Transverse colon (tissue), 4 donors: ENCODE results near the gene TFCP2L1. TPM values are rescaled to one million over a fixed set of nuclear protein-coding genes. Genes with fewer than 3 reads are reported as not detected.

ENCODE experiments used
- DNase-seq: peaks from one replicate; pipeline ENCODE4 v3.0.0-alpha.2; 2019
- H3K27ac ChIP-seq, 4 donors: fragments of 200-600 bp; sonication (generic); 2 replicates each; pipeline ENCODE4 v1.5.1; 2016 to 2018; ENCODE audit warnings: inconsistent platforms in 4 of 4
- H3K27me3 ChIP-seq: fragments of 200-600 bp; sonication (generic); 2 replicates; pipeline ENCODE4 v1.5.1; 2017; ENCODE audit warnings: inconsistent platforms
- H3K36me3 ChIP-seq, 4 donors: fragments of 200-600 bp; sonication (generic); 2 replicates each; pipeline ENCODE4 v1.5.1; 2017 to 2019; ENCODE audit warnings: inconsistent platforms in 4 of 4
- H3K4me1 ChIP-seq, 4 donors: fragments of 200-600 bp; sonication (generic); 2 replicates each; pipeline ENCODE4 v1.5.1; 2017 to 2020; ENCODE audit warnings: inconsistent platforms in 4 of 4
- H3K4me3 ChIP-seq, 4 donors: fragments of 200-600 bp; sonication (generic); 1 replicate in 1 of 4; 2 replicates in 3 of 4; pipeline versions ENCODE4 v1.5.1 to v1.6.1; 2017 to 2019; ENCODE audit warnings: inconsistent platforms in 4 of 4
- H3K9me3 ChIP-seq, 2 donors: fragments of 200-600 bp; sonication (generic); 2 replicates each; pipeline ENCODE4 v1.5.1; 2017 to 2019; ENCODE audit warnings: inconsistent platforms in 2 of 2
- EP300 ChIP-seq: sonication (generic); formaldehyde crosslinking; IDR thresholded peaks from one replicate; pipeline ENCODE4 v1.6.1; 2017; ENCODE audit warnings: antibody characterized with exemption, low read depth
- POLR2A ChIP-seq: fragments of 450-650 bp; IDR thresholded peaks from one replicate; pipeline ENCODE4 v1.6.1; 2016; ENCODE audit warnings: antibody characterized with exemption, mild to moderate bottlenecking, moderate library complexity
- POLR2AphosphoS5 ChIP-seq, 3 donors: sonication (generic); formaldehyde crosslinking; IDR thresholded peaks; one replicate each; pipeline ENCODE4 v1.6.1; 2016; ENCODE audit warnings: antibody characterized with exemption in 3 of 3
- WGBS, 2 donors: methylation state at CpG; one replicate each; pipeline ENCODE4 v1.1.5; 2018; ENCODE audit warnings: low coverage in 1 of 2; 5-methylcytosine and 5-hydroxymethylcytosine counted together
- in situ Hi-C, 4 donors: fragments of 200-750 bp; cut with MboI; loops; one replicate each; pipeline versions ENCODE4 v1.15.0 to v1.15.1; 2017; ENCODE audit warnings: low sequenced_read_pairs in 3 of 4, low pct_ligation_motif_present in 1 of 4, low pct_unique_long_range_greater_than_20kb in 1 of 4
- intact Hi-C: fragments of 100-400 bp; cut with DNase I; formaldehyde crosslinking; loops from one replicate; pipeline ENCODE4 v1.15.1; 2023; ENCODE audit warnings: low total_unique reads
- total RNA-seq, 4 donors: library from RNA; depleted of rRNA; stranded (reverse); fragments of >200 nt; gene quantifications; one replicate each; pipeline ENCODE4 v1.1.0, GENCODE V29; 2016
- TF ChIP-seq, protein P1 (sequence below), 5 experiments: fragments of 200-600 bp in 3 of 5; fragments of 450-650 bp in 2 of 5; sonication (generic) in 3 of 5; IDR thresholded peaks; 1 replicate in 2 of 5; 2 replicates in 3 of 5; pipeline ENCODE4 v1.5.1; 2016 to 2017; ENCODE audit warnings: antibody characterized with exemption in 5 of 5, inconsistent platforms in 3 of 5, mild to moderate bottlenecking in 2 of 5, moderate library complexity in 1 of 5

The TFCP2L1 gene
- total RNA-seq, 4 donors from 2014 or later = 52.7 to 167 (median 146) TPM

GRCh38 chr2:121281107-121281506 is 3.9 kb downstream of the TFCP2L1 start:
- H3K9me3 ChIP-seq = no peaks in the 10 kb centered on the region
- in situ Hi-C loops = no loop called here
- H3K4me3 ChIP-seq = no peak overlapping the region
- DNase-seq = no peak
- no peaks in the 10 kb centered on the region for H3K36me3 ChIP-seq
- TF ChIP-seq, protein P1, sequence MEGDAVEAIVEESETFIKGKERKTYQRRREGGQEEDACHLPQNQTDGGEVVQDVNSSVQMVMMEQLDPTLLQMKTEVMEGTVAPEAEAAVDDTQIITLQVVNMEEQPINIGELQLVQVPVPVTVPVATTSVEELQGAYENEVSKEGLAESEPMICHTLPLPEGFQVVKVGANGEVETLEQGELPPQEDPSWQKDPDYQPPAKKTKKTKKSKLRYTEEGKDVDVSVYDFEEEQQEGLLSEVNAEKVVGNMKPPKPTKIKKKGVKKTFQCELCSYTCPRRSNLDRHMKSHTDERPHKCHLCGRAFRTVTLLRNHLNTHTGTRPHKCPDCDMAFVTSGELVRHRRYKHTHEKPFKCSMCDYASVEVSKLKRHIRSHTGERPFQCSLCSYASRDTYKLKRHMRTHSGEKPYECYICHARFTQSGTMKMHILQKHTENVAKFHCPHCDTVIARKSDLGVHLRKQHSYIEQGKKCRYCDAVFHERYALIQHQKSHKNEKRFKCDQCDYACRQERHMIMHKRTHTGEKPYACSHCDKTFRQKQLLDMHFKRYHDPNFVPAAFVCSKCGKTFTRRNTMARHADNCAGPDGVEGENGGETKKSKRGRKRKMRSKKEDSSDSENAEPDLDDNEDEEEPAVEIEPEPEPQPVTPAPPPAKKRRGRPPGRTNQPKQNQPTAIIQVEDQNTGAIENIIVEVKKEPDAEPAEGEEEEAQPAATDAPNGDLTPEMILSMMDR (IDR thresholded peaks at IDR 0.05) = no peak
- TF ChIP-seq EP300 = no peak
- TF ChIP-seq POLR2A = no peak
- peak in 1 of 3 donors; percentile 50 for TF ChIP-seq POLR2AphosphoS5 (IDR thresholded peaks at IDR 0.05)
- intact Hi-C loops = no loop called here
- H3K27me3 ChIP-seq = peaks cover 34% of the 10 kb centered on the region
- no peak overlapping the region for H3K27ac ChIP-seq
- peaks cover 0 to 35% (median 15%) of the 10 kb centered on the region in 4 donors for H3K4me1 ChIP-seq
- WGBS, 2 donors = 85% methylated on average over 19 of the region's 19 CpGs; no CpG with 5 or more reads in 1 of the 2 donors

GRCh38 chr2:121279476-121280220 is 5.4 kb downstream of the TFCP2L1 start:
- no peaks in the 10 kb centered on the region for H3K9me3 ChIP-seq
- 80 to 90% methylated on average over 1 to 10 of the region's 10 CpGs for WGBS, 2 donors
- in situ Hi-C loops = no loop called here
- H3K4me1 ChIP-seq = peaks cover 0 to 27% (median 8%) of the 10 kb centered on the region in 4 donors
- intact Hi-C loops = no loop called here
- H3K27ac ChIP-seq = no peak overlapping the region
- TF ChIP-seq POLR2A (no peak), POLR2AphosphoS5 (IDR thresholded peaks at IDR 0.05) (no peak), EP300 (no peak)
- TF ChIP-seq, protein P1 (IDR thresholded peaks at IDR 0.05) = no peak
- H3K27me3 ChIP-seq = peaks cover 19% of the 10 kb centered on the region
- no peaks in the 10 kb centered on the region for H3K36me3 ChIP-seq
- H3K4me3 ChIP-seq = no peak overlapping the region
- DNase-seq = no peak

GRCh38 chr2:121276341-121276740 is 8.7 kb downstream of the TFCP2L1 start:
- in situ Hi-C loops (no loop called here), intact Hi-C loops (no loop called here)
- H3K9me3 ChIP-seq = no peaks in the 10 kb centered on the region
- 90 to 96% methylated on average over 5 to 6 of the region's 6 CpGs for WGBS, 2 donors
- H3K27ac ChIP-seq = no peak overlapping the region
- no peaks in the 10 kb centered on the region for H3K36me3 ChIP-seq
- no peak overlapping the region for H3K4me3 ChIP-seq
- H3K4me1 ChIP-seq = peaks cover 0 to 22% (median 8%) of the 10 kb centered on the region in 4 donors
- no peak for DNase-seq
- TF ChIP-seq EP300 (no peak), POLR2A (no peak), POLR2AphosphoS5 (IDR thresholded peaks at IDR 0.05) (no peak)
- TF ChIP-seq, protein P1 (IDR thresholded peaks at IDR 0.05) = no peak
- no peaks in the 10 kb centered on the region for H3K27me3 ChIP-seq

DNA sequence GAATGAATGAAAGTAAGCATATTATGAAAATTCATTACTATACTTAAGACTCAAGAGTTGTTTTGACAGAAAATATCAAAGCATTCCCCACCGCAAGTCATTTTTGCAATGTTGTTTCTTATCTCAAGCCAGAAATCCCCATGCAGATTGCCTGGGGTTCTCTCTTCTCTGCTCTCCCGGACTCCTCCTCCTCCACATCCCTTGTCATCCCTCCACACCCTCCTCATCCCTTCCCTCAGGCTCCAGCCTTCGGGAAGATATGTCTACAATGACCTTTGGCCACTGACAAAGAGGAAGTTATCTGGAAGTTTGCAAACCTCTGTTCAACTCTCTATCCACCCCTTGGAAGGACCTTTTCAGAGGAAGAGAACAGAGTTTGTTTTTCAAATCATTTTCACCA is 11.9 kb downstream of the TFCP2L1 start:
- TF ChIP-seq POLR2AphosphoS5 (IDR thresholded peaks at IDR 0.05) (no peak), EP300 (no peak), POLR2A (no peak)
- TF ChIP-seq, protein P1 (IDR thresholded peaks at IDR 0.05) = no peak
- in situ Hi-C loops (no loop called here), intact Hi-C loops (no loop called here)
- DNase-seq = peak; percentile 23
- Histone ChIP-seq H3K27ac (peak overlapping the region in 1 of 4 donors; percentile 44), H3K4me3 (no peak overlapping the region), H3K36me3 (no peaks in the 10 kb centered on the region), H3K4me1 (peaks cover 0 to 15% (median 4%) of the 10 kb centered on the region in 4 donors), H3K27me3 (no peaks in the 10 kb centered on the region), H3K9me3 (no peaks in the 10 kb centered on the region)
- WGBS, 2 donors = 31 to 47% methylated on average over 3 of the region's 3 CpGs
